Inflammatory macrophage treated with lipopolysaccharide for 1 hour (primary cell): ENCODE measurements around the gene PLVAP.

ENCODE experiments used
- DNase-seq, 2 donors: peaks; one replicate each; pipeline ENCODE4 v3.0.0-alpha.2; 2020 to 2022

Gene PLVAP

DNA sequence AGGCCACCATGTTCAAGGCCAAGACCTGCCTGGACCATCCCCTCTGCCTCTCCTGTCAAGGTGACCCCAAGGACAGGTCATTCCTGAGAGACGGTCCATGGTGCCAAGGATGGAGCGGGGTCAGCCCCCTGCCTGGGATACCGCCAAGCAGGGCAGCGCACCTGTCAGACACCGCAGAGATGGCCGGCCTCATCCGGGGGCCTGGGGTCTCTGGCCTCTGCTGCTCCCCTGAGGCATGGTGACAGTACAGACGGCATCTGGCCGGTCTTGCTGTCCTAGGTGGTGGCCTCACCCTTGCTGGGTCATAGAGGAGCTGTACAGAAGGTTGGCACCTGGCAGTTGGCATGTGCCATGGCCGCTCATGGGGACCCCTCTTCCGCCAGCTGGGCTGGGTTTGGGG lies 56.7 kb downstream of the PLVAP start:
- no peak for DNase-seq

GRCh38 chr19:17319473-17320238 lies 57.5 kb downstream of the PLVAP start:
- DNase-seq = no peak

DNA sequence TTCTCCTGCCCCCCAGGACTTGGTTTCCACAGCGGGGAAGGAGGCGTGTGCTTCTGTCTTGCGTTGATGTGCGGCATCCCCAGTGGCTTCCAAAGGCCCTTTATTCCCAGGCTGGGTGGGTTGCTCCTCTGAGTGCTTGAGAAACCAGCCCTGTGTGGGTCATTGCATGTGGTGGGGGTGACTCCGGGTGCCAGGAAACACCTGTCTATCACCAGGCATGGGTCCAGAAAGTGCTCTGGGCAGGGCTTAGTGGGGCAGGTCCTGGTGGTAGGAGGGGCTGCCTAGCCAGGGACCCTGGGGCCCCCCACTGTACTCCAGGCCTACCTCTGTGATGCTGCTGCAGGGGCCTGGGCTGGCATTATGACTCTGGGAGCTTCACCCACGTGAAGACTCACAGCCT lies 58.2 kb downstream of the PLVAP start:
- no peak for DNase-seq

DNA sequence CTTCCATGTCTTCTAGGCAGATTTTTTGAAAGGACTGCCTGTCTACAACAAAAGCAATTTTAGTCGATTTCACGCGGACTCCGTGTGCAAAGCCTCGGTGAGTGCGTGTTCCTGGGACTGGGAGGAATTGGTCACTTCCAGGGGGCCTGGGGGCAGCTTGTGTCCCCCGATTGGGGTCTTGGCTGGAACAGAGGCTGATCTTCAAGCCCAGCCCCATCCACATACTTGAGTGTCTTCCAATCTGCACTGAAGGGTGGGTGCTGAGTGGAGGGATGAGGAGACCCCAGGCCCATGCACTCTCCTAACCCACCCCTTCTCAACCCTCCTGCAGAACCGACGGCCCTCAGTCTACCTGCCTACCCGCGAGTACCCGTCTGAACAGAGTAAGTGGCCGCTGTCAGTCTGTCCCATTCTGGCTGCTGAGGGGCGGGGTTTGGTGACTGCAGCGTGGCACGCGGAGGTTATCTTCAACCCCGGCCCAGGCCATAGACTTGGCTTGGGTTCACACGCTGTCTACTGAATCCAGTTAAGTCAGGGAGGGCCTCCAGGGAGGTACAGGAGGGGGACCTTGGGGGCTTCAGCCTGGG lies 63.0 kb downstream of the PLVAP start:
- no peak for DNase-seq

GRCh38 chr19:17312189-17313113 lies 64.7 kb downstream of the PLVAP start:
- DNase-seq = no peak

- no peak for DNase-seq
These were observed 65.5 kb downstream of the PLVAP start for GRCh38 chr19:17311455-17312188.

GRCh38 chr19:17309965-17310461 lies 67.1 kb downstream of the PLVAP start:
- no peak for DNase-seq

- DNase-seq = peak; percentile 99 to 100
These were observed 67.8 kb downstream of the PLVAP start, which contains the start of gene DDA1 for GRCh38 chr19:17309198-17309964. DDA1 (plus strand) TSS chr19:17309563; CDS start chr19:17309655, 92 bp downstream.

GRCh38 chr19:17307876-17308377 lies 69.2 kb downstream of the PLVAP start:
- DNase-seq = no peak

GRCh38 chr19:17306285-17306714 lies 70.8 kb downstream of the PLVAP start:
- no peak for DNase-seq

- peak; percentile 95 to 97 for DNase-seq
These were observed 71.4 kb downstream of the PLVAP start, which contains the start of gene MRPL34 for GRCh38 chr19:17305517-17306284. MRPL34 (plus strand) TSS chr19:17305872; CDS start chr19:17305893, 21 bp downstream.

DNA sequence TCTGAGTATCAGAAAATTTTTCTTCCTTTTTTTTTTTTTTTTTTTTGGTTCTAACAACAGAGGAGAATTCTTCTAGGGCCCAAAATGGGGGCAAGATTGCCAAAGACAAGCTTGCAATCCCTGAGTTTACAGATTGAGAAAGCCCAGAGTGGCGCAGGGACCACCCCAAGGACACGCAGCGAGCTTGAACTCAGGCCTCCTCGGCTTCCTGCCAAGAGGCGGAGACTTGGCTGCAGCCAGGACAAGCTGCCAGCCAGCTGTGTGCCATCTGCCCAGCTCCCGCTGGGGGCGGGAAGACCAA lies 72.0 kb downstream of the PLVAP start:
- no peak for DNase-seq

DNA sequence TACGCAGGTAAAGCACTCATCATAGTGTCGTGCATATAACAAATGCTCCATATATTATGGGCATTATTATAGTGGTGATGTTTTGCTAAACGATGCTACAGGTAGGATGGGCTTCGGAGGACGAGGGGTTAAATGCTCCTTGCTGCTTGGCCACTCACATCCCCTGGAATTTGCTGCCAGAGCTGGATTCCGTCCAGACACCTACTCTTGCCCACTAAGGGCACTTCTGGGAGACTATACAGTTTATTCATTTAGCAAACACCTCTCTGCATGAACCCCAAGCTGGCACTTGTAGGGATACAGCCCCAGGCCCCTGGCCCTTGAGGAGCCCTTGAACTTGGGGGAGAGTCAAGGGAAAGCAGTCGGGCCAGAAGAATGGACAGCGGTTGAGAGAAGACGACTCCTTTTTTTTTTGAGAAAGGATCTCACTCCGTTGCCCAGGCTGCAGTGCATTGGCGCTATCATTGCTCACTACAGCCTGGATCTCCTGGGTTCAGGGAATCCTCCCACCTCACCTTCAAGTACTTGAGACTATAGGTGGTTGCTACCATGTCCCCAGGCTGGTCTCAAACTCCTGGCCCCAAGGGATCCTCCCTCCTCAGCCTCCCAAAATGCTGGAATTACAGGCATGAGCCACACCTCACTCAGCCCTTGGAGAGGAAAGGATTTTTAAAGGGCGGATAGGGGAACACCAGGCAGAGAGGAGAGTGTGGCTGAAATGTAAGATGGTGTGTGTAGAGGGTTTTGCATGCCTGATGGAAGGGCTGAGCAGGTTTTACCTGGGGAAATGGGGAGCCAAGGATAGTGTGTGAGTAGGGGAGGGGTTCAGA lies 72.5 kb downstream of the PLVAP start:
- DNase-seq = no peak

DNA sequence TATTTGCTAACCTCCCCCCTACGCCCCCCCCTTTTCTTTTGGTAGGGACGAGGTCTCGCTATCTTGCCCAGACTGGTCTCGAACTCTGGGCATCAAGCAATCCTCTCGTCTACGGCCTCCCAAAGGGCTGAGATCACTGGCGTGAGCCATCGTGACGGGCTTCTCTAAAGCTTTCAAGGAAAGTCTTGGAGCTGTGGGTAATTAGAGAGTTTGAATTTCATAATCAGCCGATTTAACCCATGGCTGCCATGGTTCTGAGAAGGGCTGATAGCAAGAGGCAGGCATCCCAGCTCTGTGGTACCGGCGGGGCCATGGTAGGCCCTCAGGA lies 73.2 kb downstream of the PLVAP start:
- DNase-seq = no peak

- peak; percentile 94 to 99 for DNase-seq
These were observed 73.8 kb downstream of the PLVAP start, which contains the start of gene ABHD8 for GRCh38 chr19:17303167-17303939. ABHD8 (minus strand) TSS chr19:17303425; CDS start chr19:17301616, 1,809 bp downstream.

GRCh38 chr19:17302391-17303166 lies 74.6 kb downstream of the PLVAP start:
- DNase-seq = peak; percentile 42 to 48
